Measurements from ENCODE around the gene TIGD7. TPM values are rescaled to one million over a fixed set of nuclear protein-coding genes. Genes with fewer than 3 reads are reported as not detected.

Gene TIGD7
- total RNA-seq, 1 donor from 2014 or later: 8.2 TPM

- Mint-ChIP-seq H3K9me3 (ENCODE audit: unreplicated experiment) (peaks cover 65% of the 10 kb centered on the region), H3K27ac (ENCODE audit: unreplicated experiment) (no peak overlapping the region), H3K4me1 (ENCODE audit: unreplicated experiment) (no peaks in the 10 kb centered on the region), H3K27me3 (ENCODE audit: unreplicated experiment) (no peaks in the 10 kb centered on the region), H3K36me3 (ENCODE audit: unreplicated experiment) (peaks cover 66% of the 10 kb centered on the region), H3K4me3 (ENCODE audit: unreplicated experiment) (no peak overlapping the region)
- no peak for DNase-seq (ENCODE audit: extremely low spot score, unreplicated experiment)
- TF ChIP-seq CTCF (IDR thresholded peaks at IDR 0.05): no peak
Observed at GRCh38 chr16:3317315-3317999, 12.2 kb upstream of the TIGD7 start.

- Mint-ChIP-seq H3K27ac (ENCODE audit: unreplicated experiment) (no peak overlapping the region), H3K27me3 (ENCODE audit: unreplicated experiment) (no peaks in the 10 kb centered on the region), H3K9me3 (ENCODE audit: unreplicated experiment) (peaks cover 56% of the 10 kb centered on the region), H3K4me3 (ENCODE audit: unreplicated experiment) (no peak overlapping the region), H3K36me3 (ENCODE audit: unreplicated experiment) (peaks cover 75% of the 10 kb centered on the region), H3K4me1 (ENCODE audit: unreplicated experiment) (no peaks in the 10 kb centered on the region)
- no peak for DNase-seq (ENCODE audit: extremely low spot score, unreplicated experiment)
- no peak for TF ChIP-seq CTCF (IDR thresholded peaks at IDR 0.05)
Observed at GRCh38 chr16:3311496-3311895, 6.3 kb upstream of the TIGD7 start.

GRCh38 chr16:3306078-3306477 lies 848 bp upstream of the TIGD7 start:
- H3K9me3 Mint-ChIP-seq (ENCODE audit: unreplicated experiment): peaks cover 25% of the 10 kb centered on the region
- H3K27ac Mint-ChIP-seq (ENCODE audit: unreplicated experiment): peak overlapping the region; percentile 82
- H3K36me3 Mint-ChIP-seq (ENCODE audit: unreplicated experiment): peaks cover 62% of the 10 kb centered on the region
- no peak for TF ChIP-seq CTCF (IDR thresholded peaks at IDR 0.05)
- H3K4me3 Mint-ChIP-seq (ENCODE audit: unreplicated experiment): peak overlapping the region; percentile 75
- no peaks in the 10 kb centered on the region for H3K27me3 Mint-ChIP-seq (ENCODE audit: unreplicated experiment)
- H3K4me1 Mint-ChIP-seq (ENCODE audit: unreplicated experiment): peaks cover 13% of the 10 kb centered on the region
- DNase-seq (ENCODE audit: extremely low spot score, unreplicated experiment): no peak

GRCh38 chr16:3304370-3304769 lies 860 bp downstream of the TIGD7 start:
- no peak for DNase-seq (ENCODE audit: extremely low spot score, unreplicated experiment)
- Mint-ChIP-seq H3K27ac (ENCODE audit: unreplicated experiment) (peak overlapping the region; percentile 87), H3K27me3 (ENCODE audit: unreplicated experiment) (no peaks in the 10 kb centered on the region)

GRCh38 chr16:3295783-3296182 lies 9.4 kb downstream of the TIGD7 start:
- no peak overlapping the region for H3K27ac Mint-ChIP-seq (ENCODE audit: unreplicated experiment)
- peaks cover 64% of the 10 kb centered on the region for H3K9me3 Mint-ChIP-seq (ENCODE audit: unreplicated experiment)
- no peaks in the 10 kb centered on the region for H3K4me1 Mint-ChIP-seq (ENCODE audit: unreplicated experiment)
- H3K36me3 Mint-ChIP-seq (ENCODE audit: unreplicated experiment): peaks cover 76% of the 10 kb centered on the region
- H3K4me3 Mint-ChIP-seq (ENCODE audit: unreplicated experiment): no peak overlapping the region
- no peak for TF ChIP-seq CTCF (IDR thresholded peaks at IDR 0.05)
- H3K27me3 Mint-ChIP-seq (ENCODE audit: unreplicated experiment): no peaks in the 10 kb centered on the region
- DNase-seq (ENCODE audit: extremely low spot score, unreplicated experiment): no peak

More at GRCh38 chr16:3304370-3304769, 860 bp downstream of the TIGD7 start:
- Mint-ChIP-seq H3K4me1 (ENCODE audit: unreplicated experiment) (peaks cover 13% of the 10 kb centered on the region), H3K4me3 (ENCODE audit: unreplicated experiment) (peak overlapping the region; percentile 75), H3K9me3 (ENCODE audit: unreplicated experiment) (peaks cover 42% of the 10 kb centered on the region), H3K36me3 (ENCODE audit: unreplicated experiment) (peaks cover 69% of the 10 kb centered on the region)
- no peak for TF ChIP-seq CTCF (IDR thresholded peaks at IDR 0.05)

Data from osteocyte (in vitro differentiated cells).